Measurements from ENCODE around the gene PSD4. TPM values are rescaled to one million over a fixed set of nuclear protein-coding genes. Genes with fewer than 3 reads are reported as not detected.

Gene PSD4
- total RNA-seq, 2 experiments from 2014 or later = 394 to 404 TPM

DNA sequence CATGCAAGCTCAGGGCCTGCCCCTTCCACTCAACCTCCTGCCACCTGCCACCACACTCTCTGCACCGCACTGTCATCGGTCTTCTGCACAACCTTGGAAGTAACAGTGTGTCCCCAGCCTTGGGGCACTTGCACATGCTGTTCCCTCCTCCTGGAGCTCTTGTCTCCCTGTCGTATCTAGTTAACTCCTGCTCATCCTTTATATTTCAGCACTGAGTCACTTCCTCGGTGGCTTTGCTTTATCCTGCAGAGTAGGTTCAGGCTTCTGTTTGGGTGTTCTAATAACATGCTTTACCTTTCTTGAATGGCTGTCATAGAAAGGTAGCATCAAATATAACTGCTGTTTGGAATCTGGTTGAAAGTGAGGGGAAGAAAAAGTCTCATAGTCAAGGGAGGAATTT, 79.7 kb downstream of the PSD4 start:
- Mint-ChIP-seq H3K4me3 (no peak overlapping the region), H3K27ac (peak overlapping the region; percentile 89), H3K36me3 (ENCODE audit: low read depth) (peaks cover 37% of the 10 kb centered on the region), H3K4me1 (ENCODE audit: low read depth) (peaks cover 91% of the 10 kb centered on the region), H3K27me3 (ENCODE audit: low read depth) (no peaks in the 10 kb centered on the region), H3K9me3 (ENCODE audit: insufficient read depth) (peaks cover 8% of the 10 kb centered on the region)
- no peak for DNase-seq
- CTCF ChIA-PET = interaction anchor here (0.7 to 8.6 kb wide), 7 partner anchors 22 to 137 kb away, joined by 3 to 65 read pairs (median 5); no protein-coding TSS in a partner anchor
- POLR2A ChIA-PET = no interaction called here
- ATAC-seq = no peak

GRCh38 chr2:113255140-113256070, 81.6 kb downstream of the PSD4 start:
- DNase-seq (no peak), ATAC-seq (no peak)
- Mint-ChIP-seq H3K36me3 (ENCODE audit: low read depth) (peaks cover 40% of the 10 kb centered on the region), H3K4me3 (no peak overlapping the region), H3K27ac (no peak overlapping the region), H3K27me3 (ENCODE audit: low read depth) (no peaks in the 10 kb centered on the region), H3K4me1 (ENCODE audit: low read depth) (peaks cover 81% of the 10 kb centered on the region), H3K9me3 (ENCODE audit: insufficient read depth) (peaks cover 8% of the 10 kb centered on the region)
- POLR2A ChIA-PET = no interaction called here
- CTCF ChIA-PET = interaction anchor here (1.0 to 3.6 kb wide), 5 partner anchors 9 to 115 kb away, joined by 3 to 16 read pairs (median 4); no protein-coding TSS in a partner anchor

DNA sequence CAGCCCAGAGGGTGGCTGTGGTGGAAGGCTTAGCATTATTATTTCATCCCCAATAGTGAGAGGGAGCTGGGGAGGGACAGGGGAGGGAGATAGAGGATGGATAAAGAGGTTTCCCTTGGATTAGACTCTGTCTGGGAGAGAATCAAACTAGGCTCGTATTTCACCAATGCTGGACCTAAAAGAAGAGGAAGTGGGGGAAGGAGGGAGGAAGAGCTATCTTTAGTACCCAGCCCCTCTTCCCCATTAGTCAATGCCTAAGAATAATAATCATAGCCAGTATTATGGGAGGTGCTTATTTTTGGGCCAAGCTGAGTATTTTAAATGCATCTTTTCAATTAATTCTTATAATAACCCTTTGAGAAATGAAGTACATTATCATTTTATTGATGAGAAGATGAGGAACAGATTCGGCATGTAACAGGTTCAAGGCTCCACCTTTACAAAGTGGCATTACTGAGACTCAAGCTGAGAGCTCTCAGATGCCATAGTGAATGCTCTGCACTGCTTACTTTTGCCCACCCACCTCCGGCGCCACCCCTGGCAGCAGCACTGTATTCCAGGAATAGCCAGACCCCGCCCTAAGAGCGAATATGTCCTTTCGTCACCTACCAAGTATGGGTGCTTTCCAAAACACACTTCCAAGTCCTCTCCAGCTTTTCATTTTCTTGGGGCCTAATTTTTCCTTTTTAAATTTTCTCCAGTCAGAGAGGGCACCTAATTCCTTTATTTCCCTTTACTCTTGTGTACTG, 83.9 kb downstream of the PSD4 start:
- ChIA-PET POLR2A (interaction anchor here (0.6 kb wide), 1 partner anchor 9 kb away, joined by 3 read pairs; no protein-coding TSS in a partner anchor), CTCF (interaction anchor here (1.0 to 1.8 kb wide), 6 partner anchors 8 to 133 kb away, joined by 3 to 7 read pairs (median 4); no protein-coding TSS in a partner anchor)
- Mint-ChIP-seq H3K27ac (no peak overlapping the region), H3K36me3 (ENCODE audit: low read depth) (peaks cover 37% of the 10 kb centered on the region), H3K4me3 (no peak overlapping the region), H3K4me1 (ENCODE audit: low read depth) (peaks cover 62% of the 10 kb centered on the region), H3K9me3 (ENCODE audit: insufficient read depth) (peaks cover 8% of the 10 kb centered on the region), H3K27me3 (ENCODE audit: low read depth) (peaks cover 3% of the 10 kb centered on the region)
- ATAC-seq (no peak), DNase-seq (no peak)

GRCh38 chr2:113258471-113259147, 84.8 kb downstream of the PSD4 start:
- Mint-ChIP-seq H3K27me3 (ENCODE audit: low read depth) (peaks cover 4% of the 10 kb centered on the region), H3K27ac (no peak overlapping the region), H3K9me3 (ENCODE audit: insufficient read depth) (peaks cover 8% of the 10 kb centered on the region), H3K4me1 (ENCODE audit: low read depth) (peaks cover 52% of the 10 kb centered on the region), H3K36me3 (ENCODE audit: low read depth) (peaks cover 29% of the 10 kb centered on the region), H3K4me3 (no peak overlapping the region)
- ChIA-PET CTCF (interaction anchor here (1.8 kb wide), 1 partner anchor 9 kb away, joined by 7 read pairs; no protein-coding TSS in a partner anchor), POLR2A (no interaction called here)
- ATAC-seq (no peak), DNase-seq (no peak)

Other genes with a start within 250 kb of the PSD4 start
- gene IL36G, start 196.0 kb upstream of the PSD4 start, total RNA-seq = not detected
- under 1 TPM; 0.29 to 0.53 TPM for gene IL36A, start 168.5 kb upstream of the PSD4 start, total RNA-seq
- gene IL36B, start 121.1 kb upstream of the PSD4 start, total RNA-seq = not detected
- not detected for gene IL36RN, start 114.8 kb upstream of the PSD4 start, total RNA-seq
- not detected for gene IL1F10, start 106.0 kb upstream of the PSD4 start, total RNA-seq
- under 1 TPM in 1 of 2 experiments, not detected in 1; 0.31 TPM for gene IL1RN, start 46.4 kb upstream of the PSD4 start, total RNA-seq
- under 1 TPM; 0.21 to 0.55 TPM for gene PAX8, start 105.0 kb downstream of the PSD4 start, total RNA-seq